Loucy (cell line): Measurements from ENCODE around the gene KRTAP4-7.

Experiments used
- EZH2phosphoT487 ChIP-seq: fragments of 200-600 bp; IDR thresholded peaks from 2 replicates; pipeline ENCODE4 v1.6.1; 2018; ENCODE audit warnings: antibody characterized with exemption, mild to moderate bottlenecking, moderate library complexity, borderline replicate concordance
- TF ChIP-seq, protein P1 (sequence below): fragments of 200-600 bp; sonication (generic); conservative IDR thresholded peaks from 2 replicates; pipeline ENCODE4 v1.5.1; 2014; ENCODE audit warnings: mild to moderate bottlenecking, antibody characterized with exemption, low read length

- TF ChIP-seq, protein P1, sequence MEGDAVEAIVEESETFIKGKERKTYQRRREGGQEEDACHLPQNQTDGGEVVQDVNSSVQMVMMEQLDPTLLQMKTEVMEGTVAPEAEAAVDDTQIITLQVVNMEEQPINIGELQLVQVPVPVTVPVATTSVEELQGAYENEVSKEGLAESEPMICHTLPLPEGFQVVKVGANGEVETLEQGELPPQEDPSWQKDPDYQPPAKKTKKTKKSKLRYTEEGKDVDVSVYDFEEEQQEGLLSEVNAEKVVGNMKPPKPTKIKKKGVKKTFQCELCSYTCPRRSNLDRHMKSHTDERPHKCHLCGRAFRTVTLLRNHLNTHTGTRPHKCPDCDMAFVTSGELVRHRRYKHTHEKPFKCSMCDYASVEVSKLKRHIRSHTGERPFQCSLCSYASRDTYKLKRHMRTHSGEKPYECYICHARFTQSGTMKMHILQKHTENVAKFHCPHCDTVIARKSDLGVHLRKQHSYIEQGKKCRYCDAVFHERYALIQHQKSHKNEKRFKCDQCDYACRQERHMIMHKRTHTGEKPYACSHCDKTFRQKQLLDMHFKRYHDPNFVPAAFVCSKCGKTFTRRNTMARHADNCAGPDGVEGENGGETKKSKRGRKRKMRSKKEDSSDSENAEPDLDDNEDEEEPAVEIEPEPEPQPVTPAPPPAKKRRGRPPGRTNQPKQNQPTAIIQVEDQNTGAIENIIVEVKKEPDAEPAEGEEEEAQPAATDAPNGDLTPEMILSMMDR, result no peak
- no peak for TF ChIP-seq EZH2phosphoT487
These were observed 1.3 kb upstream of the KRTAP4-7 start for GRCh38 chr17:41082626-41083025.
